K562 (cell line): ENCODE results near the gene SPTBN4. TPM values are rescaled to one million over a fixed set of nuclear protein-coding genes. Genes with fewer than 3 reads are reported as not detected.

Experiments used
- MBD2 ChIP-seq: sonication (generic); IDR thresholded peaks from 2 replicates; pipeline ENCODE4 v1.6.1; 2016; ENCODE audit warnings: low read depth, borderline replicate concordance
- MYC ChIP-seq, 2 experiments: fragments of 250-450 bp in 1 of 2; sonication (Bioruptor Pico) in 1 of 2; IDR thresholded peaks; 2 replicates each; pipeline versions ENCODE4 v1.5.1 to v1.6.1; 2012 to 2021; ENCODE audit warnings: low read depth in 2 of 2, borderline replicate concordance in 1 of 2, improper control_type of control experiment in 1 of 2, low read length in 1 of 2, mild to moderate bottlenecking in 1 of 2, moderate library complexity in 1 of 2
- SETDB1 ChIP-seq: IDR thresholded peaks from one replicate; pipeline ENCODE4 v1.6.1; 2012; ENCODE audit warnings: low read length, control low read depth, inconsistent platforms
- SLC30A9 ChIP-seq: fragments of 250-450 bp; sonication (Bioruptor Pico); IDR thresholded peaks from 2 replicates; pipeline ENCODE4 v1.8.0; 2022; ENCODE audit warnings: mild to moderate bottlenecking, moderate library complexity
- WHSC1 ChIP-seq: IDR thresholded peaks from one replicate; pipeline ENCODE4 v1.6.1; 2012; ENCODE audit warnings: low read length, control low read depth, inconsistent platforms
- ZNF41 ChIP-seq: fragments of 250-450 bp; sonication (Bioruptor Pico); conservative IDR thresholded peaks from 2 replicates; pipeline ENCODE4 v1.4.0; 2020; ENCODE audit warnings: mild to moderate bottlenecking
- ZNF431 ChIP-seq: sonication (generic); formaldehyde crosslinking; IDR thresholded peaks from 2 replicates; pipeline ENCODE4 v1.8.0; 2022; ENCODE audit warnings: mild to moderate bottlenecking, missing genetic modification reagents
- ZNF76 ChIP-seq: fragments of 250-450 bp; sonication (Bioruptor Pico); IDR thresholded peaks from 2 replicates; pipeline ENCODE4 v1.4.0; 2020; ENCODE audit warnings: mild to moderate bottlenecking, moderate library complexity, borderline replicate concordance
- polyA plus RNA-seq, 8 experiments: library from polyadenylated mRNA; depleted of rRNA in 4 of 8; stranded (reverse) in 5 of 8; unstranded in 3 of 8; fragments of >200 nt; fragmentation: Nextera tagmentation in 2 of 8; fragmentation: Illumina TruSeq in 1 of 8; extraction: Ambion mirVana in 2 of 8; extraction: Trizol in 1 of 8; gene quantifications; 2 replicates each; pipeline versions ENCODE4 v1.2.1 to v1.2.3, GENCODE V29; 2011 to 2014; ENCODE audit warnings: inconsistent platforms in 1 of 8, missing spikeins in 1 of 8
- total RNA-seq, 7 experiments: library from RNA; depleted of rRNA in 6 of 7; stranded (reverse); fragments of >200 nt in 6 of 7; fragmentation: Illumina TruSeq in 2 of 7; extraction: Trizol in 2 of 7; gene quantifications; 2 replicates each; pipeline versions ENCODE4 v1.2.1 to v1.2.3, GENCODE V29; 2011 to 2021; ENCODE audit warnings: low replicate concordance in 1 of 7
- TF ChIP-seq, protein P1 (sequence below): fragments of 450-650 bp; IDR thresholded peaks from 2 replicates; pipeline ENCODE4 v1.6.1; 2016; ENCODE audit warnings: mild to moderate bottlenecking, moderate library complexity
- TF ChIP-seq, protein P2 (sequence below): fragments of 450-650 bp; IDR thresholded peaks from 2 replicates; pipeline ENCODE4 v1.6.1; 2016; ENCODE audit warnings: antibody characterized with exemption
- TF ChIP-seq, protein P3 (sequence below): fragments of 450-650 bp; formaldehyde crosslinking; conservative IDR thresholded peaks from 2 replicates; pipeline ENCODE4 v1.4.0; 2022; ENCODE audit warnings: mild to moderate bottlenecking, missing genetic modification characterization
- TF ChIP-seq, protein P4 (sequence below): fragments of 450-650 bp; IDR thresholded peaks from 2 replicates; pipeline ENCODE4 v1.6.1; 2014; ENCODE audit warnings: low read depth, mild to moderate bottlenecking, moderate library complexity, borderline replicate concordance

Gene SPTBN4
- total and polyA plus RNA-seq, 9 of the 15 experiments (the other 6 are each of a cell fraction or from before 2014, with no cell fraction given) = 0.01 to 1.5 (median 0.86) TPM

- TF ChIP-seq, protein P1, sequence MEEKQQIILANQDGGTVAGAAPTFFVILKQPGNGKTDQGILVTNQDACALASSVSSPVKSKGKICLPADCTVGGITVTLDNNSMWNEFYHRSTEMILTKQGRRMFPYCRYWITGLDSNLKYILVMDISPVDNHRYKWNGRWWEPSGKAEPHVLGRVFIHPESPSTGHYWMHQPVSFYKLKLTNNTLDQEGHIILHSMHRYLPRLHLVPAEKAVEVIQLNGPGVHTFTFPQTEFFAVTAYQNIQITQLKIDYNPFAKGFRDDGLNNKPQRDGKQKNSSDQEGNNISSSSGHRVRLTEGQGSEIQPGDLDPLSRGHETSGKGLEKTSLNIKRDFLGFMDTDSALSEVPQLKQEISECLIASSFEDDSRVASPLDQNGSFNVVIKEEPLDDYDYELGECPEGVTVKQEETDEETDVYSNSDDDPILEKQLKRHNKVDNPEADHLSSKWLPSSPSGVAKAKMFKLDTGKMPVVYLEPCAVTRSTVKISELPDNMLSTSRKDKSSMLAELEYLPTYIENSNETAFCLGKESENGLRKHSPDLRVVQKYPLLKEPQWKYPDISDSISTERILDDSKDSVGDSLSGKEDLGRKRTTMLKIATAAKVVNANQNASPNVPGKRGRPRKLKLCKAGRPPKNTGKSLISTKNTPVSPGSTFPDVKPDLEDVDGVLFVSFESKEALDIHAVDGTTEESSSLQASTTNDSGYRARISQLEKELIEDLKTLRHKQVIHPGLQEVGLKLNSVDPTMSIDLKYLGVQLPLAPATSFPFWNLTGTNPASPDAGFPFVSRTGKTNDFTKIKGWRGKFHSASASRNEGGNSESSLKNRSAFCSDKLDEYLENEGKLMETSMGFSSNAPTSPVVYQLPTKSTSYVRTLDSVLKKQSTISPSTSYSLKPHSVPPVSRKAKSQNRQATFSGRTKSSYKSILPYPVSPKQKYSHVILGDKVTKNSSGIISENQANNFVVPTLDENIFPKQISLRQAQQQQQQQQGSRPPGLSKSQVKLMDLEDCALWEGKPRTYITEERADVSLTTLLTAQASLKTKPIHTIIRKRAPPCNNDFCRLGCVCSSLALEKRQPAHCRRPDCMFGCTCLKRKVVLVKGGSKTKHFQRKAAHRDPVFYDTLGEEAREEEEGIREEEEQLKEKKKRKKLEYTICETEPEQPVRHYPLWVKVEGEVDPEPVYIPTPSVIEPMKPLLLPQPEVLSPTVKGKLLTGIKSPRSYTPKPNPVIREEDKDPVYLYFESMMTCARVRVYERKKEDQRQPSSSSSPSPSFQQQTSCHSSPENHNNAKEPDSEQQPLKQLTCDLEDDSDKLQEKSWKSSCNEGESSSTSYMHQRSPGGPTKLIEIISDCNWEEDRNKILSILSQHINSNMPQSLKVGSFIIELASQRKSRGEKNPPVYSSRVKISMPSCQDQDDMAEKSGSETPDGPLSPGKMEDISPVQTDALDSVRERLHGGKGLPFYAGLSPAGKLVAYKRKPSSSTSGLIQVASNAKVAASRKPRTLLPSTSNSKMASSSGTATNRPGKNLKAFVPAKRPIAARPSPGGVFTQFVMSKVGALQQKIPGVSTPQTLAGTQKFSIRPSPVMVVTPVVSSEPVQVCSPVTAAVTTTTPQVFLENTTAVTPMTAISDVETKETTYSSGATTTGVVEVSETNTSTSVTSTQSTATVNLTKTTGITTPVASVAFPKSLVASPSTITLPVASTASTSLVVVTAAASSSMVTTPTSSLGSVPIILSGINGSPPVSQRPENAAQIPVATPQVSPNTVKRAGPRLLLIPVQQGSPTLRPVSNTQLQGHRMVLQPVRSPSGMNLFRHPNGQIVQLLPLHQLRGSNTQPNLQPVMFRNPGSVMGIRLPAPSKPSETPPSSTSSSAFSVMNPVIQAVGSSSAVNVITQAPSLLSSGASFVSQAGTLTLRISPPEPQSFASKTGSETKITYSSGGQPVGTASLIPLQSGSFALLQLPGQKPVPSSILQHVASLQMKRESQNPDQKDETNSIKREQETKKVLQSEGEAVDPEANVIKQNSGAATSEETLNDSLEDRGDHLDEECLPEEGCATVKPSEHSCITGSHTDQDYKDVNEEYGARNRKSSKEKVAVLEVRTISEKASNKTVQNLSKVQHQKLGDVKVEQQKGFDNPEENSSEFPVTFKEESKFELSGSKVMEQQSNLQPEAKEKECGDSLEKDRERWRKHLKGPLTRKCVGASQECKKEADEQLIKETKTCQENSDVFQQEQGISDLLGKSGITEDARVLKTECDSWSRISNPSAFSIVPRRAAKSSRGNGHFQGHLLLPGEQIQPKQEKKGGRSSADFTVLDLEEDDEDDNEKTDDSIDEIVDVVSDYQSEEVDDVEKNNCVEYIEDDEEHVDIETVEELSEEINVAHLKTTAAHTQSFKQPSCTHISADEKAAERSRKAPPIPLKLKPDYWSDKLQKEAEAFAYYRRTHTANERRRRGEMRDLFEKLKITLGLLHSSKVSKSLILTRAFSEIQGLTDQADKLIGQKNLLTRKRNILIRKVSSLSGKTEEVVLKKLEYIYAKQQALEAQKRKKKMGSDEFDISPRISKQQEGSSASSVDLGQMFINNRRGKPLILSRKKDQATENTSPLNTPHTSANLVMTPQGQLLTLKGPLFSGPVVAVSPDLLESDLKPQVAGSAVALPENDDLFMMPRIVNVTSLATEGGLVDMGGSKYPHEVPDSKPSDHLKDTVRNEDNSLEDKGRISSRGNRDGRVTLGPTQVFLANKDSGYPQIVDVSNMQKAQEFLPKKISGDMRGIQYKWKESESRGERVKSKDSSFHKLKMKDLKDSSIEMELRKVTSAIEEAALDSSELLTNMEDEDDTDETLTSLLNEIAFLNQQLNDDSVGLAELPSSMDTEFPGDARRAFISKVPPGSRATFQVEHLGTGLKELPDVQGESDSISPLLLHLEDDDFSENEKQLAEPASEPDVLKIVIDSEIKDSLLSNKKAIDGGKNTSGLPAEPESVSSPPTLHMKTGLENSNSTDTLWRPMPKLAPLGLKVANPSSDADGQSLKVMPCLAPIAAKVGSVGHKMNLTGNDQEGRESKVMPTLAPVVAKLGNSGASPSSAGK = no peak
- no peak for TF ChIP-seq ZNF431
- no peak for TF ChIP-seq ZNF41 (CRISPR knock-in tag)
- TF ChIP-seq, protein P2, sequence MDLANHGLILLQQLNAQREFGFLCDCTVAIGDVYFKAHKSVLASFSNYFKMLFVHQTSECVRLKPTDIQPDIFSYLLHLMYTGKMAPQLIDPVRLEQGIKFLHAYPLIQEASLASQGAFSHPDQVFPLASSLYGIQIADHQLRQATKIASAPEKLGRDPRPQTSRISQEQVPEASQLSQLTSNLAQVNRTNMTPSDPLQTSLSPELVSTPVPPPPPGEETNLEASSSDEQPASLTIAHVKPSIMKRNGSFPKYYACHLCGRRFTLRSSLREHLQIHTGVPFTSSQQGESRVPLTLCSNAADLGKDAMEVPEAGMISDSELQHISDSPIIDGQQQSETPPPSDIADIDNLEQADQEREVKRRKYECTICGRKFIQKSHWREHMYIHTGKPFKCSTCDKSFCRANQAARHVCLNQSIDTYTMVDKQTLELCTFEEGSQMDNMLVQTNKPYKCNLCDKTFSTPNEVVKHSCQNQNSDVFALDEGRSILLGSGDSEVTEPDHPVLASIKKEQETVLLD = no peak
- TF ChIP-seq MYC (IDR thresholded peaks at IDR 0.05; ENCODE audit: low read depth, low read length) = no peak
- 0 out of 2 replicates have a peak, but pooled peaks have one; percentile 33 for TF ChIP-seq MYC (CRISPR knock-in tag; IDR thresholded peaks at IDR 0.05; ENCODE audit: borderline replicate concordance, low read depth)
- TF ChIP-seq, protein P3, sequence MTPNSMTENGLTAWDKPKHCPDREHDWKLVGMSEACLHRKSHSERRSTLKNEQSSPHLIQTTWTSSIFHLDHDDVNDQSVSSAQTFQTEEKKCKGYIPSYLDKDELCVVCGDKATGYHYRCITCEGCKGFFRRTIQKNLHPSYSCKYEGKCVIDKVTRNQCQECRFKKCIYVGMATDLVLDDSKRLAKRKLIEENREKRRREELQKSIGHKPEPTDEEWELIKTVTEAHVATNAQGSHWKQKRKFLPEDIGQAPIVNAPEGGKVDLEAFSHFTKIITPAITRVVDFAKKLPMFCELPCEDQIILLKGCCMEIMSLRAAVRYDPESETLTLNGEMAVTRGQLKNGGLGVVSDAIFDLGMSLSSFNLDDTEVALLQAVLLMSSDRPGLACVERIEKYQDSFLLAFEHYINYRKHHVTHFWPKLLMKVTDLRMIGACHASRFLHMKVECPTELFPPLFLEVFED (CRISPR knock-in tag) = peak; percentile 59; the same call in 1 of the 2 replicates
- TF ChIP-seq SLC30A9 (CRISPR knock-in tag) = no peak
- no peak for TF ChIP-seq SETDB1
- no peak for TF ChIP-seq MBD2
- TF ChIP-seq, protein P4, sequence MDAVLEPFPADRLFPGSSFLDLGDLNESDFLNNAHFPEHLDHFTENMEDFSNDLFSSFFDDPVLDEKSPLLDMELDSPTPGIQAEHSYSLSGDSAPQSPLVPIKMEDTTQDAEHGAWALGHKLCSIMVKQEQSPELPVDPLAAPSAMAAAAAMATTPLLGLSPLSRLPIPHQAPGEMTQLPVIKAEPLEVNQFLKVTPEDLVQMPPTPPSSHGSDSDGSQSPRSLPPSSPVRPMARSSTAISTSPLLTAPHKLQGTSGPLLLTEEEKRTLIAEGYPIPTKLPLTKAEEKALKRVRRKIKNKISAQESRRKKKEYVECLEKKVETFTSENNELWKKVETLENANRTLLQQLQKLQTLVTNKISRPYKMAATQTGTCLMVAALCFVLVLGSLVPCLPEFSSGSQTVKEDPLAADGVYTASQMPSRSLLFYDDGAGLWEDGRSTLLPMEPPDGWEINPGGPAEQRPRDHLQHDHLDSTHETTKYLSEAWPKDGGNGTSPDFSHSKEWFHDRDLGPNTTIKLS = no peak
- no peak for TF ChIP-seq ZNF76
- TF ChIP-seq WHSC1 = peak; percentile 42
Observed at GRCh38 chr19:40446263-40446784, 20.5 kb upstream of the SPTBN4 start (continued).
